C4-2B (cell line): ENCODE measurements around the gene MSI1.

Experiments used
- ZFX ChIP-seq: fragments of 450-650 bp; IDR thresholded peaks from 2 replicates; pipeline ENCODE4 v1.6.1; 2017
- TF ChIP-seq, protein P1 (sequence below): fragments of 450-650 bp; conservative IDR thresholded peaks from 2 replicates; pipeline ENCODE4 v1.5.1; 2017; ENCODE audit warnings: mild to moderate bottlenecking

DNA sequence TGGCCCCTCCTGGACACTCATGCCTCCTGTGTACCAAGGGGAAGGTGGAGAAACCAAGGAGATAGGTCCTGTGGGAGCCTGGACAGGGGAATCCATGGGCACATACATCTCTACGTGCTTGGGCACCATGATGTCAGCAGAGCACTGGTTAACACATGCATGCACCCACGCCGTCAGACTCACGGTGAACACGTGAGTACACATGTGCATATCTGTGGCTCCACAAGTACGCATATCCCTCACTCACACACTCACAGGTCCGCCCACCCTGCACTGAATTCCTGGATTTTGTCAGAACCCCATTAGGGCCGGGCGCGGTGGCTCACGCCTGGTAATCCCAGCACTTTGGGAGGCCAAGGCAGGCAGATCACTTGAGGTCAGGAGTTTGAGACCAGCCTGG lies 39.8 kb upstream of the MSI1 start:
- TF ChIP-seq, protein P1, sequence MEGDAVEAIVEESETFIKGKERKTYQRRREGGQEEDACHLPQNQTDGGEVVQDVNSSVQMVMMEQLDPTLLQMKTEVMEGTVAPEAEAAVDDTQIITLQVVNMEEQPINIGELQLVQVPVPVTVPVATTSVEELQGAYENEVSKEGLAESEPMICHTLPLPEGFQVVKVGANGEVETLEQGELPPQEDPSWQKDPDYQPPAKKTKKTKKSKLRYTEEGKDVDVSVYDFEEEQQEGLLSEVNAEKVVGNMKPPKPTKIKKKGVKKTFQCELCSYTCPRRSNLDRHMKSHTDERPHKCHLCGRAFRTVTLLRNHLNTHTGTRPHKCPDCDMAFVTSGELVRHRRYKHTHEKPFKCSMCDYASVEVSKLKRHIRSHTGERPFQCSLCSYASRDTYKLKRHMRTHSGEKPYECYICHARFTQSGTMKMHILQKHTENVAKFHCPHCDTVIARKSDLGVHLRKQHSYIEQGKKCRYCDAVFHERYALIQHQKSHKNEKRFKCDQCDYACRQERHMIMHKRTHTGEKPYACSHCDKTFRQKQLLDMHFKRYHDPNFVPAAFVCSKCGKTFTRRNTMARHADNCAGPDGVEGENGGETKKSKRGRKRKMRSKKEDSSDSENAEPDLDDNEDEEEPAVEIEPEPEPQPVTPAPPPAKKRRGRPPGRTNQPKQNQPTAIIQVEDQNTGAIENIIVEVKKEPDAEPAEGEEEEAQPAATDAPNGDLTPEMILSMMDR = no peak
- no peak for TF ChIP-seq ZFX
